K562 (cell line): Measurements from ENCODE around the gene FBXO10. TPM values are rescaled to one million over a fixed set of nuclear protein-coding genes. Genes with fewer than 3 reads are reported as not detected.

ENCODE experiments used
- CC2D1A ChIP-seq: fragments of 450-650 bp; IDR thresholded peaks from 2 replicates; pipeline ENCODE4 v1.6.1; 2017; ENCODE audit warnings: mild to moderate bottlenecking
- EGR1 ChIP-seq: fragments of 450-650 bp; conservative IDR thresholded peaks from 2 replicates; pipeline ENCODE4 v1.6.1; 2017; ENCODE audit warnings: mild to moderate bottlenecking
- ERF ChIP-seq: fragments of 450-650 bp; formaldehyde crosslinking; IDR thresholded peaks from 2 replicates; pipeline ENCODE4 v1.4.0; 2020; ENCODE audit warnings: mild to moderate bottlenecking, mixed read lengths
- GATAD2A ChIP-seq: fragments of 450-650 bp; IDR thresholded peaks from 2 replicates; pipeline ENCODE4 v1.6.1; 2017
- HEY1 ChIP-seq: fragments of 250-450 bp; sonication (Bioruptor Pico); IDR thresholded peaks from 2 replicates; pipeline ENCODE4 v1.5.0; 2020; ENCODE audit warnings: mild to moderate bottlenecking, moderate library complexity, borderline replicate concordance
- MAFK ChIP-seq: IDR thresholded peaks from 2 replicates; pipeline ENCODE4 v1.6.1; 2011; ENCODE audit warnings: low read length, improper control_type of control experiment
- MLX ChIP-seq, 2 experiments: fragments of 450-650 bp in 1 of 2; sonication (generic) in 1 of 2; formaldehyde crosslinking; conservative IDR thresholded peaks; 2 replicates each; pipeline versions ENCODE4 v1.4.0 to v1.8.1; 2020 to 2022; ENCODE audit warnings: mild to moderate bottlenecking in 1 of 2, missing genetic modification reagents in 1 of 2
- PATZ1 ChIP-seq: fragments of 250-450 bp; sonication (Bioruptor Pico); IDR thresholded peaks from 2 replicates; pipeline ENCODE4 v1.5.0; 2020; ENCODE audit warnings: mild to moderate bottlenecking, borderline replicate concordance
- PHTF2 ChIP-seq: fragments of 250-450 bp; sonication (Bioruptor Pico); IDR thresholded peaks from 2 replicates; pipeline ENCODE4 v1.5.0; 2021; ENCODE audit warnings: mild to moderate bottlenecking
- PTBP1 ChIP-seq: fragments of 200-400 bp; formaldehyde crosslinking; IDR thresholded peaks from 2 replicates; pipeline ENCODE4 v1.6.1; 2017; ENCODE audit warnings: low read depth, low read length
- RBM22 ChIP-seq: fragments of 200-400 bp; formaldehyde crosslinking; IDR thresholded peaks from 2 replicates; pipeline ENCODE4 v1.6.1; 2018; ENCODE audit warnings: low read length, low read depth; ENCODE audit not compliant: poor library complexity, severe bottlenecking
- RERE ChIP-seq: sonication (generic); formaldehyde crosslinking; IDR thresholded peaks from 2 replicates; pipeline ENCODE4 v1.8.0; 2023; ENCODE audit warnings: missing genetic modification reagents, mild to moderate bottlenecking, borderline replicate concordance
- TAF15 ChIP-seq: fragments of 200-400 bp; formaldehyde crosslinking; IDR thresholded peaks from 2 replicates; pipeline ENCODE4 v1.6.1; 2017; ENCODE audit warnings: mild to moderate bottlenecking, low read depth, low read length, moderate library complexity
- TRIM28 ChIP-seq: fragments of 450-650 bp; IDR thresholded peaks from 2 replicates; pipeline ENCODE4 v1.6.1; 2017
- XRCC3 ChIP-seq: fragments of 450-650 bp; IDR thresholded peaks from 2 replicates; pipeline ENCODE4 v1.6.1; 2017; ENCODE audit warnings: mild to moderate bottlenecking, moderate library complexity
- ZBED1 ChIP-seq: IDR thresholded peaks from 2 replicates; pipeline ENCODE4 v1.6.1; 2014
- ZNF212 ChIP-seq: fragments of 450-650 bp; formaldehyde crosslinking; IDR thresholded peaks from 2 replicates; pipeline ENCODE4 v1.4.0; 2020; ENCODE audit warnings: mild to moderate bottlenecking
- ZNF277 ChIP-seq: fragments of 250-450 bp; sonication (Bioruptor Pico); IDR thresholded peaks from 2 replicates; pipeline ENCODE4 v1.8.0; 2022; ENCODE audit warnings: inconsistent platforms, mild to moderate bottlenecking, moderate library complexity, borderline replicate concordance
- ZNF445 ChIP-seq: fragments of 250-450 bp; sonication (Bioruptor Pico); IDR thresholded peaks from 2 replicates; pipeline ENCODE4 v1.4.0; 2020; ENCODE audit warnings: low read depth, mild to moderate bottlenecking, moderate library complexity
- ZSCAN29 ChIP-seq: fragments of 450-650 bp; IDR thresholded peaks from 2 replicates; pipeline ENCODE4 v1.6.1; 2017
- polyA plus RNA-seq, 8 experiments: library from polyadenylated mRNA; depleted of rRNA in 4 of 8; stranded (reverse) in 5 of 8; unstranded in 3 of 8; fragments of >200 nt; fragmentation: Nextera tagmentation in 2 of 8; fragmentation: Illumina TruSeq in 1 of 8; extraction: Ambion mirVana in 2 of 8; extraction: Trizol in 1 of 8; gene quantifications; 2 replicates each; pipeline versions ENCODE4 v1.2.1 to v1.2.3, GENCODE V29; 2011 to 2014; ENCODE audit warnings: inconsistent platforms in 1 of 8, missing spikeins in 1 of 8
- total RNA-seq, 7 experiments: library from RNA; depleted of rRNA in 6 of 7; stranded (reverse); fragments of >200 nt in 6 of 7; fragmentation: Illumina TruSeq in 2 of 7; extraction: Trizol in 2 of 7; gene quantifications; 2 replicates each; pipeline versions ENCODE4 v1.2.1 to v1.2.3, GENCODE V29; 2011 to 2021; ENCODE audit warnings: low replicate concordance in 1 of 7

The FBXO10 gene
- total and polyA plus RNA-seq, 9 of the 15 experiments (the other 6 are each of a cell fraction or from before 2014, with no cell fraction given) = 0.84 to 9.9 (median 6.0) TPM

- TF ChIP-seq MLX (CRISPR knock-in tag; conservative IDR thresholded peaks at IDR 0.05) (no peak), PTBP1 (no peak), TAF15 (no peak), ZSCAN29 (peak; percentile 80), MAFK (peak; percentile 42), EGR1 (no peak), RBM22 (no peak), CC2D1A (no peak; the same call in 1 of the 2 replicates), HEY1 (no peak), ZBED1 (0 out of 2 replicates have a peak, but pooled peaks have one; percentile 41), ZNF212 (CRISPR knock-in tag) (peak; percentile 46; the same call in 1 of the 2 replicates), GATAD2A (no peak), ERF (CRISPR knock-in tag) (0 out of 2 replicates have a peak, but pooled peaks have one; percentile 36), PATZ1 (CRISPR knock-in tag) (no peak), ZNF445 (no peak), RERE (no peak), TRIM28 (peak; percentile 34; the same call in 1 of the 2 replicates), PHTF2 (no peak), ZNF277 (no peak), XRCC3 (no peak)
Observed at GRCh38 chr9:37592108-37592951, 16.1 kb upstream of the FBXO10 start, which contains the start of gene TOMM5 (continued).
